ENCODE results near the gene BRD2.
A peak's percentile ranks its signal among the peaks of the same experiment; 100 is the strongest.

Gene BRD2

GRCh38 chr6:33018418-33018817 is 50.0 kb downstream of the BRD2 start:
- no peak for DNase-seq
- intact Hi-C loops (cut with DNase I): loop anchor here (10.0 kb wide), 1 partner anchor 66 kb away; no protein-coding TSS in a partner anchor

- peak in 4 of 10 donors; percentile 9 to 67 (median 30) for DNase-seq
- intact Hi-C loops (cut with DNase I): loop anchor here (10.0 kb wide), 1 partner anchor 66 kb away; no protein-coding TSS in a partner anchor
Measured at GRCh38 chr6:33018904-33019303, 50.5 kb downstream of the BRD2 start.

DNA sequence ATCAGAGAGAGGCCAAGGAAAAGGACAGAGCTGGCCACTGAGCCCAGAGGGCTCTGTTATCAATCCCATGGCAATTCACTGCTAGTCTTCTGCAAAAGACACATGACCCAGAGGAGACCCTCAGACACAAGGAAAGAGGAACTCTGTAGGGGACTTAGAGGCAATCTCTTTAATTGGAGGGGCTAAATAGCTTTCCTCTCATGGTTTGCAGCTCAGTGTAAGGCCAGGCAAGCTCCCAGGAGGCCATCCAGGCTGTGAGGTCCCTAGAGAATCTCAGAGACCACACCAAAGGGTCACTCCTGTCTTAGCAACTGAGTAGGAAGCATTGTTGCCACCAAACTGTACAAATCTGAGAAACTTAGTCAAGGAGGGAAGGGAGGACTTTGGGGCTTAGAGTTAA is 51.0 kb downstream of the BRD2 start:
- DNase-seq: no peak
- intact Hi-C loops (cut with DNase I): loop anchor here (10.0 kb wide), 1 partner anchor 65 kb away; no protein-coding TSS in a partner anchor

- DNase-seq: no peak
- intact Hi-C loops (cut with DNase I): no loop called here
Measured at GRCh38 chr6:33021917-33022316, 53.5 kb downstream of the BRD2 start.

DNA sequence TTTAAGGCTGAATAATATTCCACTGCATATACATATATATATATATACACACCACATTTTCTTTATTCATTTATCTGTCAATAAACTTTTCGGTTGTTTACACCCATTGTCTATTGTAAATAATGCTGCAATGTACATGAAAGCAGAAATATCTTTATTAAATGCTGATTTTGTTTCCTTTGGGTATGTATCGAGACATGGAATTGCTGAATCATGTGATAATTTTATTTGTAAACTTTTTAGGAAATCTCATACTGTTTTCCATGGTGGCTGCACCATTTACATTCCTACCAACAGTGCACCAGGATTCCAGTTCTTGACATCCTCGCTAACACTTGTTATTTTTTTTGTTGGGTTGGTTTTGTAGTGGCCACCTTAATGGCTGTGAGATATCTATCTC is 55.1 kb downstream of the BRD2 start:
- intact Hi-C loops (cut with DNase I): no loop called here

GRCh38 chr6:33024521-33024920 is 56.1 kb downstream of the BRD2 start:
- DNase-seq: no peak
- intact Hi-C loops (cut with DNase I): no loop called here

More for the DNA sequence above, 55.1 kb downstream of the BRD2 start:
- DNase-seq: no peak

GRCh38 chr6:33028220-33028849 is 59.9 kb downstream of the BRD2 start:
- intact Hi-C loops (cut with DNase I): no loop called here
- DNase-seq: no peak

- intact Hi-C loops (cut with DNase I): no loop called here
- no peak for DNase-seq
Measured at GRCh38 chr6:33029328-33030184, 61.2 kb downstream of the BRD2 start.

DNA sequence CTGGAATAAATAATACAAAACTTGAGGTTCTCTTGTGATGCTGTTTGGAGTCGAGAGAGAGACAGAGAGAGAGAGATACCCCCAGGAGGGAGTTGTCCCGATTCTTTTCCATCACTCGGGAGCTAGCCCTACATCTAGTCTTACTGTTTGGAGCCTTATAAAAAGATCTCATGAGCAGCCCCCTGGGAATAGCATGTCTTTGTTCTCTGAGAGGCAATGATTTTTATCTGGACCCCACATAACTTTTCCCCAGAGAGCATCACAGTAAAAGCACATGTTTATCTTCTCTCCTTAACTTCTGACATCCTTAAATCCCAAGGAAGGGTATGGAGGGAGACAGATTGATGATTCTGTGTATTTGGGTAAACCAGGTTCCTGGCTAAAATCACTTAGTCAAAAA is 61.9 kb downstream of the BRD2 start:
- intact Hi-C loops (cut with DNase I): no loop called here
- DNase-seq: no peak
